GM12878 (cell line): ENCODE measurements around the gene GABBR2.

Experiments
- ATF2 ChIP-seq: IDR thresholded peaks from 2 replicates; pipeline ENCODE4 v1.6.1; 2012; ENCODE audit warnings: low read length, inconsistent platforms
- CTCF ChIP-seq, 3 experiments: IDR thresholded peaks in 2 of 3; conservative IDR thresholded peaks in 1 of 3; 2 replicates each; pipeline ENCODE4 v1.5.1; 2011; ENCODE audit warnings: low read depth in 3 of 3, low read length in 3 of 3, mild to moderate bottlenecking in 3 of 3, control low read depth in 2 of 3, moderate library complexity in 2 of 3, inconsistent platforms in 1 of 3, mixed read lengths in 1 of 3; ENCODE audit not compliant: control insufficient read depth in 2 of 3, insufficient read depth in 1 of 3; ENCODE audit errors: extremely low read depth in 1 of 3
- E2F4 ChIP-seq: IDR thresholded peaks from 2 replicates; pipeline ENCODE4 v1.6.1; 2012; ENCODE audit warnings: low read depth, low read length, improper control_type of control experiment
- EED ChIP-seq: sonication (generic); IDR thresholded peaks from 2 replicates; pipeline ENCODE4 v1.6.1; 2016; ENCODE audit warnings: antibody characterized with exemption, low read depth
- EGR1 ChIP-seq, 2 experiments: IDR thresholded peaks; 1 replicate in 1 of 2; 2 replicates in 1 of 2; pipeline ENCODE4 v1.6.1; 2011 to 2012; ENCODE audit warnings: low read depth in 2 of 2, low read length in 2 of 2, borderline replicate concordance in 1 of 2, mild to moderate bottlenecking in 1 of 2, moderate library complexity in 1 of 2
- HSF1 ChIP-seq: fragments of 150-350 bp; IDR thresholded peaks from 2 replicates; pipeline ENCODE4 v1.6.1; 2014; ENCODE audit warnings: mild to moderate bottlenecking, low read depth, low read length
- KLF5 ChIP-seq: fragments of 450-650 bp; IDR thresholded peaks from 2 replicates; pipeline ENCODE4 v1.6.1; 2014; ENCODE audit warnings: mild to moderate bottlenecking; ENCODE audit not compliant: partially characterized antibody
- POLR2A ChIP-seq: IDR thresholded peaks from 2 replicates; pipeline ENCODE4 v1.6.1; 2011; ENCODE audit warnings: low read depth, mild to moderate bottlenecking, low read length
- SREBF1 ChIP-seq: IDR thresholded peaks from 2 replicates; pipeline ENCODE4 v1.6.1; 2012; ENCODE audit warnings: mild to moderate bottlenecking, low read length
- ZBTB33 ChIP-seq: fragments of 450-650 bp; IDR thresholded peaks from 2 replicates; pipeline ENCODE4 v1.6.1; 2017; ENCODE audit warnings: mild to moderate bottlenecking
- ZNF24 ChIP-seq: fragments of 450-650 bp; IDR thresholded peaks from 2 replicates; pipeline ENCODE4 v1.6.1; 2017; ENCODE audit warnings: antibody characterized with exemption, mild to moderate bottlenecking
- ZNF274 ChIP-seq: IDR thresholded peaks from one replicate; pipeline ENCODE4 v1.8.0; 2011; ENCODE audit not compliant: insufficient read length, insufficient read depth

- TF ChIP-seq ZBTB33 (no peak), POLR2A (no peak), CTCF (IDR thresholded peaks at IDR 0.05 in 2 of 3, conservative IDR thresholded peaks at IDR 0.05 in 1 of 3; ENCODE audit: control insufficient read depth in 2 of 3, extremely low read depth in 1 of 3, insufficient read depth in 1 of 3, low read depth in 3 of 3, low read length in 3 of 3) (no peak), ZNF24 (no peak), EGR1 (IDR thresholded peaks at IDR 0.05; ENCODE audit: borderline replicate concordance in 1 of 2, low read depth in 2 of 2, low read length in 2 of 2) (no peak), ATF2 (no peak), ZNF274 (no peak), E2F4 (no peak), EED (no peak), HSF1 (no peak), SREBF1 (no peak), KLF5 (no peak)
Measured at GRCh38 chr9:98619788-98620187, 88.9 kb downstream of the GABBR2 start.
